RWPE2 (cell line): ENCODE data around the gene RGL1.

ENCODE experiments used
- ATAC-seq: fragments of 200-7000 bp; cut with Tn5 transposase; 3 replicates; pipeline ENCODE4 v1.9.1; 2021; ENCODE audit warnings: low read depth
- DNase-seq: peaks from one replicate; pipeline ENCODE4 v3.0.0-alpha.2; 2020; ENCODE audit warnings: low spot score
- H3K27ac ChIP-seq: fragments of 450-650 bp; 2 replicates; pipeline ENCODE4 v1.5.1; 2017; ENCODE audit warnings: mild to moderate bottlenecking; ENCODE audit not compliant: poor library complexity, severe bottlenecking
- H3K27me3 ChIP-seq: fragments of 250-450 bp; sonication (Bioruptor Pico); 2 replicates; pipeline ENCODE4 v1.5.1; 2021; ENCODE audit warnings: mild to moderate bottlenecking, moderate library complexity; ENCODE audit not compliant: insufficient read depth, poor library complexity, severe bottlenecking
- H3K36me3 ChIP-seq: fragments of 250-450 bp; sonication (Bioruptor Pico); 2 replicates; pipeline ENCODE4 v1.5.1; 2020; ENCODE audit warnings: low read depth, mild to moderate bottlenecking, moderate library complexity
- H3K4me1 ChIP-seq: fragments of 250-450 bp; sonication (Bioruptor Pico); 2 replicates; pipeline ENCODE4 v1.5.1; 2021; ENCODE audit warnings: mild to moderate bottlenecking, moderate library complexity; ENCODE audit not compliant: insufficient read depth, poor library complexity, severe bottlenecking
- H3K4me3 ChIP-seq: fragments of 250-450 bp; sonication (Bioruptor Pico); 2 replicates; pipeline ENCODE4 v1.5.1; 2021; ENCODE audit warnings: mild to moderate bottlenecking, moderate library complexity; ENCODE audit not compliant: severe bottlenecking
- H3K9me3 ChIP-seq: fragments of 250-450 bp; sonication (Bioruptor Pico); 2 replicates; pipeline ENCODE4 v1.5.1; 2021; ENCODE audit warnings: mild to moderate bottlenecking, moderate library complexity; ENCODE audit not compliant: severe bottlenecking
- TF ChIP-seq, protein P1 (sequence below): fragments of 450-650 bp; IDR thresholded peaks from one replicate; pipeline ENCODE4 v1.5.1; 2017; ENCODE audit warnings: mild to moderate bottlenecking, moderate library complexity; ENCODE audit not compliant: poor library complexity, severe bottlenecking

RGL1 gene

DNA sequence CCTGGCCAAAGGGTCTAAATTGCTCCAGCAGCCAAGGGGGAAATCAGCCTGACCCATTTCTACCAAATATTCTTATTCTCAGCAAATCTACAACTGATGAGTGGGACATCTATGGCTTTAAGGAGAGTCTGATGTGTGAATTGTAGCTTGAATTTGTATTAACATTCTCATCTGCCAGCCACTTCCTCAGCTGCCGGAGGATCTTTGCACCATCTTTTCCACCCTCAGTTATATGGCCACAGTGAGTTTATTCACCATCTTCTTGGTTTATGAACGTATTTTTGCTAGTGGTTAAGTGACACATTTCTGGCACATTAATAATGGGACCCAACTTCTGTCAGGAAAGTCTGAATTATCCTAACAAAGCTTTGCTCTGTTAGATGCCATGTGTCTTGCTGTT, 163.0 kb downstream of the RGL1 start:
- ATAC-seq = no peak
- Histone ChIP-seq H3K4me1 (no peaks in the 10 kb centered on the region), H3K27me3 (no peaks in the 10 kb centered on the region), H3K36me3 (no peaks in the 10 kb centered on the region), H3K9me3 (no peaks in the 10 kb centered on the region), H3K4me3 (no peak overlapping the region), H3K27ac (no peak overlapping the region)
- no peak for DNase-seq
- TF ChIP-seq, protein P1, sequence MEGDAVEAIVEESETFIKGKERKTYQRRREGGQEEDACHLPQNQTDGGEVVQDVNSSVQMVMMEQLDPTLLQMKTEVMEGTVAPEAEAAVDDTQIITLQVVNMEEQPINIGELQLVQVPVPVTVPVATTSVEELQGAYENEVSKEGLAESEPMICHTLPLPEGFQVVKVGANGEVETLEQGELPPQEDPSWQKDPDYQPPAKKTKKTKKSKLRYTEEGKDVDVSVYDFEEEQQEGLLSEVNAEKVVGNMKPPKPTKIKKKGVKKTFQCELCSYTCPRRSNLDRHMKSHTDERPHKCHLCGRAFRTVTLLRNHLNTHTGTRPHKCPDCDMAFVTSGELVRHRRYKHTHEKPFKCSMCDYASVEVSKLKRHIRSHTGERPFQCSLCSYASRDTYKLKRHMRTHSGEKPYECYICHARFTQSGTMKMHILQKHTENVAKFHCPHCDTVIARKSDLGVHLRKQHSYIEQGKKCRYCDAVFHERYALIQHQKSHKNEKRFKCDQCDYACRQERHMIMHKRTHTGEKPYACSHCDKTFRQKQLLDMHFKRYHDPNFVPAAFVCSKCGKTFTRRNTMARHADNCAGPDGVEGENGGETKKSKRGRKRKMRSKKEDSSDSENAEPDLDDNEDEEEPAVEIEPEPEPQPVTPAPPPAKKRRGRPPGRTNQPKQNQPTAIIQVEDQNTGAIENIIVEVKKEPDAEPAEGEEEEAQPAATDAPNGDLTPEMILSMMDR = no peak

DNA sequence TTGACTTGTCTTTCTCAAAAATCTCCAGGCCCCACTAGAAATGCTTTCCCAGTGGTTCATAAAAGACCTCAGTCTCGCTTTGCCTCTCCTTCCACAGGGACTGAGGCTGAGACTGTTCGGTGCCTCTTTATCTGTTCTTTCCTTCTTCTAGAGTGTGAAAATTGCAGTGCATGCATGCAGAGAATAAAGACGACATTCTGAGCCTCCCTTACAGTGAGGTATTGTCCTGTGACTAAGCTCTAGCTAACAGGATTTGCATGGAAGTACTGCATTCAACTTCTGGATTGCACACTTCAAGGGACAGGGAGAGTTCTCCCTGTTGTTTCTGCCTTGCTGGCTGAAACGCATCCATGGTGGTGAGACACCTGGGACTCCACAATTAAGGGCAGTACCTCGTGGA, 163.5 kb downstream of the RGL1 start:
- no peak overlapping the region for H3K27ac ChIP-seq
- H3K36me3 ChIP-seq = no peaks in the 10 kb centered on the region
- TF ChIP-seq, protein P1 = no peak
- H3K4me3 ChIP-seq = no peak overlapping the region
- no peak for ATAC-seq
- H3K9me3 ChIP-seq = no peaks in the 10 kb centered on the region
- H3K4me1 ChIP-seq = no peaks in the 10 kb centered on the region
- no peaks in the 10 kb centered on the region for H3K27me3 ChIP-seq
- DNase-seq = no peak

DNA sequence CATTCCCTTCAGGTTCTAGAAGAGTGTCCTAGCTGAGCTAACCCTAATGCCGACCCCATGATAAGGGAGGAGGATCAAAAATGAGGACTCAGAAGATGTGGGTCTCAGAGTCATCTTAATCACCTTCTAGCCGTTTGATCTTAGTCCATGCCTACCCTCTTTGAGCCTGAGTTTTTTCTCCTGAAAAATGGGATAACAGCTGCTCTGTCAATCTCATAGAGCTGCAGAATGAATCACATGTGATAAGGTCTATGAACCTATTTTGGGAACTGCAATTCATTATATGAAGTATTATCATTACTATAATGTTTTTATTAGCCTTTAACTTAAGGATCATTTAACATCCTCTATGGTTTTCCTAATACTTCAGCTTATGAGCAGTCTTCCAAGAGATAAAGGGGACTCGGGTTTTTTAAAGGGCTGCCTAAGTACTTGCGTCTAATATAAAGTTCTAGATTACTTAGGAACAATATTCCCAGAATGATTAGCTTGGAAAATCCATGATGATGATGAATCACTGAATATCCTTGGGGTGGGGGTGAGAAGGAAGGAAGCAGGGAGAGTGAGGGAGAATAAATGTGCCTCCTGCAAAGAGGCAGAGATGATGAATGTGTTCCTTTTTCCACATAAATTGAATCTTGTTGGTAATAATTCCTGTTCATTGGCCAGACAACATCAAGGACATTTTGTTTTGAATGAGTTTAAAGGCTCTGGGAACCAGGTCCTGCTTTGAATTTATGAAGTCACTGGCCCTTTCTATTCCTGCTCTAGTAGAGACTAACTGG, 165.8 kb downstream of the RGL1 start:
- H3K4me1 ChIP-seq = no peaks in the 10 kb centered on the region
- DNase-seq (no peak), ATAC-seq (no peak)
- H3K27me3 ChIP-seq = no peaks in the 10 kb centered on the region
- H3K4me3 ChIP-seq = no peak overlapping the region
- no peak overlapping the region for H3K27ac ChIP-seq
- no peaks in the 10 kb centered on the region for H3K36me3 ChIP-seq
- TF ChIP-seq, protein P1 = no peak
- no peaks in the 10 kb centered on the region for H3K9me3 ChIP-seq

DNA sequence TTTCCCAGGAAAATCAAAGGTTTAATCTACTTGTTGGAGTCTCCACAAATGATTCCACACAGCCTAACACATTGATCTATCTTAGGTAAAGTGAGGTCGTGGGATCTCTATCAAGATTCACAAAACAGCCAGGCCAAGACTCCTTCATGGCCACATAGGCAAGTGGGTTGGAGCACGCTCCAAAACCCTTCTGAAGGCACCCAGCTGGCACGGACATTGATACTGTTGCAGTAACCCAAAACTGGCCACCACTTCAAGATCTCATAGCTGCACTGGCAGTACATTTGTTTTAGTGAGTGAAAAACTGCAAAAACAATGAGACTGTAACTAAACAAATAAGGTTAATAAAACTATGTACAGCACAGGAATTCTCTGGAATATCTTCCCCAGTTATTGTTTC, 170.7 kb downstream of the RGL1 start:
- no peak for ATAC-seq

DNA sequence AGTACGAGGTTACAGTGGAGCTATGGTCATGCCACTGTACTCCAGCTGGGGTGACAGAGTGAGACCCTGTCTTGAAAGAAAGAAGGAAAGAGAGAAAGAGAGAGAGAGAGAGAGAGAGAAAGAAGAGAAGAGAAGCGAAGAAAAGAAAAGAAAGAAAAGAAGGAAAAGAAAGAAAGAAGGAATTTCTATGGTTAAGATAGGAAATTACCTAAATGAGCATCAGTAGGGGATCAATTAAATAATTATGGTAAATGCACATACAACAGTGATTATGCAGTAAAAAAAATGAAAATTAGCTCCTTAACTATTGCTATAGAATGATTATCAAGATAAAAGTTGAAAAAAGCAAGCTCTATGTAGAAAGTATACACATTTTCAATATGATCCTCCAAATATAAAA, 172.8 kb downstream of the RGL1 start:
- H3K9me3 ChIP-seq = no peaks in the 10 kb centered on the region
- H3K27ac ChIP-seq = no peak overlapping the region
- no peak overlapping the region for H3K4me3 ChIP-seq
- no peaks in the 10 kb centered on the region for H3K27me3 ChIP-seq
- TF ChIP-seq, protein P1 = no peak
- DNase-seq = no peak
- no peak for ATAC-seq
- H3K4me1 ChIP-seq = no peaks in the 10 kb centered on the region
- no peaks in the 10 kb centered on the region for H3K36me3 ChIP-seq

More for the DNA sequence above, 170.7 kb downstream of the RGL1 start:
- no peaks in the 10 kb centered on the region for H3K27me3 ChIP-seq
- H3K4me1 ChIP-seq = no peaks in the 10 kb centered on the region
- TF ChIP-seq, protein P1 = no peak
- no peaks in the 10 kb centered on the region for H3K36me3 ChIP-seq
- H3K9me3 ChIP-seq = no peaks in the 10 kb centered on the region
- H3K4me3 ChIP-seq = no peak overlapping the region
- no peak for DNase-seq
- no peak overlapping the region for H3K27ac ChIP-seq
